Bronchial epithelial cell (primary cell): ENCODE data around the gene AGBL1. TPM values are rescaled to one million over a fixed set of nuclear protein-coding genes. Genes with fewer than 3 reads are reported as not detected.

Experiments used
- DNase-seq: peaks from one replicate; pipeline ENCODE4 v3.0.0-alpha.2; 2010; ENCODE audit warnings: low read depth
- FAIRE-seq: peaks from 2 replicates; lab custom pipeline; 2011; peaks lifted over from hg19 to GRCh38; lab: Jason Lieb, UNC
- H3K27me3 ChIP-seq: 2 replicates; pipeline ENCODE4 v1.5.1; 2011; ENCODE audit warnings: low read length; ENCODE audit not compliant: control insufficient read depth, insufficient read depth
- H3K36me3 ChIP-seq: 2 replicates; pipeline ENCODE4 v1.5.1; 2011; ENCODE audit warnings: low read length; ENCODE audit not compliant: control insufficient read depth, insufficient read depth
- H3K4me3 ChIP-seq: 2 replicates; pipeline ENCODE4 v1.5.1; 2011; ENCODE audit warnings: mild to moderate bottlenecking, low read depth, low read length, control low read depth
- total RNA-seq: library from RNA; depleted of rRNA; stranded (reverse); fragments of >200 nt; gene quantifications from 2 replicates; pipeline ENCODE4 v1.2.1, GENCODE V29; 2014
- TF ChIP-seq, protein P1 (sequence below): IDR thresholded peaks from 2 replicates; pipeline ENCODE4 v1.5.1; 2011; ENCODE audit warnings: mild to moderate bottlenecking, moderate library complexity, low read length, control low read depth, inconsistent platforms; ENCODE audit not compliant: insufficient read depth, severe bottlenecking

The AGBL1 gene
- total RNA-seq, 1 donor from 2014 or later = not detected

DNA sequence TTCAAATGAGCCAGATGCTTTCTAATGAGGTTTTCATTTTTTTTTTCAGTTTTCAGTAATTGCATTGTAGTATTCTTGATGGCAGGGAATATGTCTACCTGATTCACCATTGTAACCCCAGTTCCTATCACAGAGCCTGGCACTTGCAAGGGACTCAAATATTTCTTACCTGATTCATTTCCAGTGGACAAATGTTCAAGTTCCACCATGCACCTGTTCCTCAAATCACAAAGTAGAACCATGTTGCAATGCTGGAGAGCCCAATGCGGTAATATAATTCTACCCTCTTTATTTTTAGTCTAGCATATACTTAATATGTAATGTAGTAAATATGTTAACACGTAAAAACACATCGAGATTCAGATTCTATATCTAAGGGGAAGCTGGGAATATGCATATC, 722.6 kb downstream of the AGBL1 start:
- TF ChIP-seq, protein P1, sequence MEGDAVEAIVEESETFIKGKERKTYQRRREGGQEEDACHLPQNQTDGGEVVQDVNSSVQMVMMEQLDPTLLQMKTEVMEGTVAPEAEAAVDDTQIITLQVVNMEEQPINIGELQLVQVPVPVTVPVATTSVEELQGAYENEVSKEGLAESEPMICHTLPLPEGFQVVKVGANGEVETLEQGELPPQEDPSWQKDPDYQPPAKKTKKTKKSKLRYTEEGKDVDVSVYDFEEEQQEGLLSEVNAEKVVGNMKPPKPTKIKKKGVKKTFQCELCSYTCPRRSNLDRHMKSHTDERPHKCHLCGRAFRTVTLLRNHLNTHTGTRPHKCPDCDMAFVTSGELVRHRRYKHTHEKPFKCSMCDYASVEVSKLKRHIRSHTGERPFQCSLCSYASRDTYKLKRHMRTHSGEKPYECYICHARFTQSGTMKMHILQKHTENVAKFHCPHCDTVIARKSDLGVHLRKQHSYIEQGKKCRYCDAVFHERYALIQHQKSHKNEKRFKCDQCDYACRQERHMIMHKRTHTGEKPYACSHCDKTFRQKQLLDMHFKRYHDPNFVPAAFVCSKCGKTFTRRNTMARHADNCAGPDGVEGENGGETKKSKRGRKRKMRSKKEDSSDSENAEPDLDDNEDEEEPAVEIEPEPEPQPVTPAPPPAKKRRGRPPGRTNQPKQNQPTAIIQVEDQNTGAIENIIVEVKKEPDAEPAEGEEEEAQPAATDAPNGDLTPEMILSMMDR = no peak
- H3K27me3 ChIP-seq = no peaks in the 10 kb centered on the region
- DNase-seq (no peak), FAIRE-seq (no peak)
- no peak overlapping the region for H3K4me3 ChIP-seq
- no peaks in the 10 kb centered on the region for H3K36me3 ChIP-seq

DNA sequence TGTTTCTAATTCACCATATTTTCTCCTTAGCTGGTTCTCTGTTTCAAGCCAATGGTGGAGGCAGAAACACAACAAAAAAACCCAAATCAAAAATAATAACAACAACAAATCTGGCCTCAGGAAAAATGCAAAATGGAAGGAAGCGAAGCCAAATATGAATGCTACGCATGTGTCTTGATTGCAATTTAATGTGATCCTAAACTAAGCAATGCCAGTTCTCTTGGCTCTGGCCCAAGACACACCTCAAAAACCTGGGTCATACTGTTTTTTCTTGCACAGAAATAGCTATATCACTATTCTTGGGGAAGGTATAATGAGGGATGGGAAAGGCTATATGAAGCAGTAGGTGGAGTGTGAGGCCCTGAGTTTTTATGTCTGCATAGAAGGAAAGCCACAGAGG, 724.7 kb downstream of the AGBL1 start:
- Histone ChIP-seq H3K27me3 (no peaks in the 10 kb centered on the region), H3K4me3 (no peak overlapping the region), H3K36me3 (no peaks in the 10 kb centered on the region)
- no peak for DNase-seq
- TF ChIP-seq, protein P1 = no peak
- FAIRE-seq = no peak

DNA sequence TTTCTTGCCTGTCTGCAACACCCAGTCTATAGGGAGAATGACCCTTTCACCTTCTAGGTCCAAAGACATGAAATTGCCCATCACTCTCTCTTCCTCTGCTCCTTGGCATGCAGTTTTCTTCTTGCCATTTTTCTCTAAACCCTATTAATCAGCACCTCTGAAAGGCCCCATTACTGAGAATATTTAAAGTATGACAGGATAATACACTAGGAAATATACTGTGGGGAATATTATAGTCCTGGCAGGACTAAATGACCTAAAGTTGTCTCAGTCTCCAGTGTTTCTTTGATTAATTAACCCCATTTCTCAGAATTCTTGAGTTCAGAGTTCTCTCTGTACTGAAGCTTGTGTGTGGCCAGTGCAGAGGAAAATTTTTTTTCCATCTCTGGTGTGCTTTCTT, 730.7 kb downstream of the AGBL1 start:
- DNase-seq (no peak), FAIRE-seq (no peak)
- Histone ChIP-seq H3K36me3 (no peaks in the 10 kb centered on the region), H3K4me3 (no peak overlapping the region), H3K27me3 (no peaks in the 10 kb centered on the region)
- TF ChIP-seq, protein P1 = no peak

DNA sequence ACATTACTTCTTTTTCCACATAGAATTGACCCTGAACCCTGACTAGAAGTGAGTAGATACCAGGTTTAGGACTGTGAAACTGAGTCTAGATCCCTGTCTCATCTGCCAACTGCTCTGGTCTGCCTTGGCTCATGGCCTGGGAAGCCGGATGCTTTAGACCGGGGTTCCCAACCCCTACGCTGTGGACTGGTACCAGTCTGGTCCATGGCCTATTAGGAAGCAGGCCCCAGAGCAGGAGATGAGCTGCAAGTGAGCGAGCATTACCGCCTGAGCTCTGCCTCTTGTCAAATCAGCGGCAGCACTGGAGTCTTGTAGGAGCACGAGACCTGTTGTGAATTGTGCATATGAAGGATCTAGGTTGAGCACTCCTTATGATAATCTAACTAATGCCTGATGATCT, 734.2 kb downstream of the AGBL1 start:
- DNase-seq (no peak), FAIRE-seq (no peak)
- Histone ChIP-seq H3K4me3 (no peak overlapping the region), H3K27me3 (no peaks in the 10 kb centered on the region), H3K36me3 (no peaks in the 10 kb centered on the region)
- TF ChIP-seq, protein P1 = no peak

DNA sequence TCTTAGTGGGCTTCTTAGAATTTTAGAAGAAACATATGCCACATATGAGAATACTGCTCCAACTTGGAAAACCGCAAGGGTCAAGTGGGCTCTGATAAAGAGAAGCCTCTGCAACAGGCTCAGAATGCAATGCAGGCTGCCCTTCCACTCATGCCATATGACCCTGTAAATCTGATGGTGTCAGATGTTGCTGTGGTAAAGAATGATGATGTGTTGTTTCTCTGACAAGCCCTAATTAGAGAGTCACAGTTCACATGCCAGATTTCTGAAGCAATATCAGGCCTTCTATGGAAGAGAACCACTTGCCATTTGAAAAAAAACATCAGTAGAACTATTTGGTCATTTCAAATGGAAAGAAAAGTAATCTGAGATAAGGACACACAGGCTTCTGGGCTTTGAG, 749.6 kb downstream of the AGBL1 start:
- DNase-seq = no peak
- no peaks in the 10 kb centered on the region for H3K27me3 ChIP-seq

DNA sequence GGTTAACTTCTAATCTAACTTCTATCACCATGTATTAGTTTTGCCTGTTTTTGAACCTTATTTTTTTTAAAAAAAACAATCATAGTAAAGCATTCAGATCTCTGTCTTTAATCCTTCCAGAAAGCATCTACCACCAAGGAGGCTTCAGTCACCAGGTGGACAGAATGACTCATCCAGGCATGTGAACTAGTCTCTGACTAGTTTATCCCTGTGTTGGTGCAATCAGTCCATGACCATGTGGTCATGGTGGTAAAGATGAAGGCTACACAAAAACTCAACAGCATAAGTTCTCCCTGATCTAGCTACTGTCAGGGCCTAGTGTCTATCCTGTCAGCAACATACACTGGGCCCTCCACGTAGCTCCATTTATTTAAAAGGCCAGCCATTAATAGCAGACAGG, 750.6 kb downstream of the AGBL1 start:
- no peaks in the 10 kb centered on the region for H3K36me3 ChIP-seq
- DNase-seq (peak; percentile 25), FAIRE-seq (no peak)
- no peaks in the 10 kb centered on the region for H3K27me3 ChIP-seq
- H3K4me3 ChIP-seq = no peak overlapping the region
- TF ChIP-seq, protein P1 = no peak

More for the DNA sequence above, 749.6 kb downstream of the AGBL1 start:
- TF ChIP-seq, protein P1 = no peak
- no peaks in the 10 kb centered on the region for H3K36me3 ChIP-seq
- FAIRE-seq = no peak
- no peak overlapping the region for H3K4me3 ChIP-seq
